Activated T-cell treated with anti-CD3 and anti-CD28 coated beads, Interleukin-2, amount 50 U/mL, for 1 hour (primary cell): ENCODE results near the gene IFRD2.
"Not testable (repeated sequence)": the region's sequence is repeated elsewhere in the genome, so short reads cannot be mapped to it uniquely, and the experiment has no call there.

Source experiments
- DNase-seq: peaks from one replicate; pipeline ENCODE4 v3.0.0-alpha.2; 2020

Gene IFRD2

DNA sequence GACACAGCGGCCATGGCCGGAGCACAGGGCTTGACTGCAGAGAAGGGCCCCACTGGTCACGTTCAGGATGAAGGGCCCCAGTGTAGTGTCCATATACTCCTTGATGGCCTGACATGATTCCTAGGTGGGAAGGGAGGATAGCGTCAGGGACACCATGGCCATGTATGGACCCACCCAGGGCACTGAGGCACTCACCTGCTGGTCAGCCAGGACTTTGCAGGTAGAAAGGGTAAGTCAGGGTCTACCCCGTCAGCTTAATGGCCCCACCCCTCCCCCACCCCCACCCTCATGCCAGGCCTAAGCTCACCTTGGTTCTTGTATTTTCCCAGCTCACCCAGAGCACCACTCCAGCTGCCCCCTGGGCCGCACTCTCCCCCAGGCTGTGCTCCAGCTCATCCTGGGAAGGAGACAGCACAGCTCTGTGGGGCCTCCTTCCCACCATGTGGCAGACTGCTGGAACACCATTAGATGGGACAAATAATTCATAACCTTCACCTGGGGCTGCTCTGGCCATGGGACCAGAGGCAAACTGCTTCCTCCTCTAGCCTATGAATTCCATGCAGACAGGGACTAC, 8.5 kb upstream of the IFRD2 start:
- DNase-seq, result no peak

DNA sequence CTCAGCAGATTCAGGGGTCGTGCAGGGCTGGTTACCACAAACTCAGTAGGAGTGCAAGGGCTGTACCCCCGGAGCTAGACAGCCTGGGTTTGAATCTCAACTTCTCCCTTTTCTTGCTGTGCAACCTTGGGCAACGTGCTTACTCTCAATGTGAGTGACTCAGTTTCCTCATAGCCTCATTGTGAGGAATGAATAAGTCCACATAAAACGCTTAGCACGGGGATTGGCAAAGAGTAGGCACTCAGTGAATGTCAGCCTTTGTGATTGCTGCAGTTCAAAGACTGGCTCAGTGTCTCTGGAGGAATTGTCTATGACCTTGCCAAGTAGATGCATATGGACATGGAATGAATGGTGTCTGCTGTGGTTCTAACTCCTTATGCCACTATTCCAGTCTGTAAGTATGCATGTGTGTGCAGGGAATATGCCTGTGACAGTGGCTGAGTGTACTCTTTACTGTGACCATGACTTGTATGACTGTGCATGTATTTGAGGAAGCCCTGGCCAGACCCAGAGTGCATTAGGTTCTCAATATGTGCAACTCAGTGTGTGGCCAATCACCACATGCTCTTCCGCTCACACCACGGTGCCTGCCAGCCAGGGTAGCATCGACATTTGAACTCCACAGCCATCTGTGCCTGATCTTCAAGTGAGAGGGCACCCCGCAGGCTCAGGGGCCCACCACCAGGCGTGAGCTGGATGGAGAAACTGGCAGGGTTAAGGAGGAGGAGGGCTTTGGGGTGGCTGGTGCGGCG, 7.9 kb upstream of the IFRD2 start:
- no peak for DNase-seq

DNA sequence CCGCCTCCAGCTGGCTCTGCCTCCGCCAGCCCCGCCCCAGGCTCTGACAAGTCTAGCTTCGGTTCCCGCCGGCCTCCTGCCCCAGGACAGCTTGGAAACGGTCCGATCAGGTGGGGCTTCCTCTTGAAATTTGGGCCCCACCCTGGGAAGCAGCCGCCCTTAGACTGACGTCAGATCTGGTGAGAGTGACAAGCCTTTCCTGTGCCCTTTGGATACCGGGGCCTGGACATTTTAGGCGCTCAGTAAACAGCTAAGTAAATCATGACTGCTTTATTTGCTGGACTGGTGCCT, 7.4 kb upstream of the IFRD2 start:
- DNase-seq, result no peak

DNA sequence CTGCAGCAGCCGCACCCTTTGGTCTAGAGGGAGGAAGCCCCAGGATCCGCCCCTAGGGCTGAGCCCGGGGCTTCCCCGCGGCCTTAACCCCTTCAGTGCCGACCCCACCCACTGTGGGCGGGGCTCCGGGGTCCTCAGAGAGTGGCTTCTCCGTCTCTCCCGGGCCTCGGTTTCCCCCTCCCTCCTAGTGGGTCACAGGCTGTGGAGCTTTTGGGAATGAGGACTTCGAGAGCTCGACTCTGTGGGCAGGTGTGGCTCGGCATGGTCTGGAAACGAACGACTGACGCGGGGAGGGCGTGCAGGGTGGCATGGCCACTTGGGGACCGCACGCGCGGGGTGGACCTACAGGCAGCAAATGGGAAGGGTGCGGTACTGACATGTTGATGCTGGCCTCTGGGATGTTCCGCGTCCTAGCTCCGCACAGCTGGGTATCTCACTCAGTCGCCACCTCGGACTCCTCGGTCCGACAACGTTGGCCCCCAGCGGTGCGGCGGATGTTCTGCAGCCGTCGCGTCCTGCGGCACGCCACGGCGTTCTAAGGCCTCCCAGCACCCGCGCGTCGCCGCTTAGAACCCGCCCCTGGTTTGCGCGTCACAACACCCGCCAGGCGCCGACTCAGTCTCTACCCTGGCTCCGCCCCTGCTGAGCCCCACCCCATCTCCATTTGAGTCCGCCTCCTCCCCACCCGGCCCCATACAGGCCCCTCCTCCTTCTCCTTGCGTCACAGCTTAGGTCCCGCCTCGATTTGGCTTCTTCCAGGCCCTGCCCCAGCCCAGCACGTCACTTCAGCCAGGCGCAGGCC, 6.8 kb upstream of the IFRD2 start, which contains the start of the genes HYAL3 and NAA80:
TSS of gene HYAL3 (minus strand) at position 570 of the 802 bp plus-strand sequence. CDS start 3,803 bp downstream, outside the sequence.
TSS of gene NAA80 (minus strand) at position 570 of the 802 bp plus-strand sequence. CDS start 1,942 bp downstream, outside the sequence.
- DNase-seq, result peak; percentile 99

DNA sequence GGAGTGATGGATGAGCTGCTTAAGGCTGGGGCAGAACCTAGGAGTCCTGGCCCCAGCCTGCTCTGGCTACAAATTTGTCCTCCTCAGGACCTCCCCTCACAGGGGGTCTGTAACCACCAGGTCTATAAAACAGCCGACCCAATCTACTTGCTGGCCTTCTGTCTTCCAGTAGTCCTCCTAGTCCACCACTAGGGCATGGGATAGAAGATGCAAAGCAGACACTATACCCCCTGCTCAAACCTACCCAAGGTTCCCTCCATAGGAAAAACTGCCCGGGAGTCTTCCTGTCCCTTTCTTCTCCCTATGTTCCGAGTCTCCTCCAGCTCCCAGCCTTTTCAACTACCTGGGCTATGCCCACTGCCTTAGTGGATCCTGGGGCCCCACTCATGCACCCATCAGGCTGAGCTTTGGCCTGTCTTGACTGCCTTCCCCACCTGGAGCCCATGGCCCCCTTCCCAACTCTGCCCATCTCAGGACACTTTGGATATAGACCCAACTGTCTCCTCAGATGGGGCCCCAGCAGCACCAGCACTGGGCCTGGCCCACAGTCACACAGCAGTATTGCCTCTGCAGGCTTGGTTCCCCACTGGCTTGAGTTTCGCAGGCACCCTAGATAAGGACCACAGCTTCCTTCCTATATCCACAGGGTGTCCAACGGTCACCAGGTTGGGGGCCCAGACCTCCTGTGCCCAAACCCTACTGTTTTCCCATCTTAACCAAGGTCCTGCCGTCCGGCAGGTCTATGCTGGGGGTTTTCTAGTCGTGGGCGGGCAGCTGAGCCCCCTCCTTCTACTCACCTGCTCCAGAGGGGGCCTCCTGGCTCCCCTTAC, 5.9 kb upstream of the IFRD2 start:
- DNase-seq, result no peak

DNA sequence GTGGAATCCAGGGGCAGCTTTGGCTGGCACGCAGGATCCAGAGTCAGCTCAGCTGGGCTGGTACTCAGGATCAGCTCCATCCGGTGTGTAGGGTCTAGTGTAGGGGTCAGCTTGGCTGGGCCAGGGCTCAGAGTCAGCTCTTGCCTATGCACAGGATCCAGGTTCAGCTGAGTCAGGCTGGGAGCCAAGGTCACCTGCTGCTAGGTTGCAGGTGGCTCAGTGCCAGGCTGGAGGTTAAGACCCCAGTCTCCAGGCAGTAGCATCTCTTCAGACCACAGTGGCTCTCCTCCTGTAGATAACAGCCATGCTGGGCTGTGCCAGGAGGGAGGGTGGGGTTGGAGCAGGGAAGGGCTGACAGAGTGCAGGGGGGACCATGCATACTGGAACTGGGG, 5.2 kb upstream of the IFRD2 start:
- no peak for DNase-seq

DNA sequence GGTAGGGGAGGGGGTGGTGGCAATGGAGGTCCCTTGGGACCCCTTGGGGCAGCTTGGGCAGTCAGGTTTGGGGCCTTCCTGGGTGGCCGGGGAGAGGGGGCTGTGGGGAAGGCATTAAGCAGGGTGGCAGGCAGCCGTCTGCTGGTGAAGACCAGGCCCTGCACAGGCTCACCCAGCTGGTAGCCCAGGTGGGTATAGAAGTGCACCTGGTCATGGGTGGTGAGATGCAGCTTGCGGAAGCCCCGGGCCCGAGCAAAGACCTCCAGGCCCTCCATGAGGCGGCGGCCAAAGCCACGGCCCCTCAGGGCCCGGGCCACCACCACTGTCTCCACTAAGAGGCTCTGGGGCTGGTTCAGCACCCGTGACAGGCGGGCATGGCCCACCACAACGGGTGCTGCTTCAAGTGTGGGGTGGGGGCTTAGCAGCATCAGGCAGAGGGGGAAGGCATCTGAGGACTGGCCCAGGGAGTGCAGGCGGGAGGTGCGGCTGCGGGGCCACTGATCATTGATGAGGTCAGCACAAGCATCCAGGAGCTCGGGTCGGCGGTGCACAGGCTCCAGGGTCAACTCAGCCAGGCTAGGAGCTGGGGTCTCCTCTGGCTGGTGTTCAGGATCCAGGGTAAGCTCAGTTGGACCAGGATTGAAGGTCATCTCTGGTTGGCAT, 4.6 kb upstream of the IFRD2 start:
- DNase-seq, result no peak

DNA sequence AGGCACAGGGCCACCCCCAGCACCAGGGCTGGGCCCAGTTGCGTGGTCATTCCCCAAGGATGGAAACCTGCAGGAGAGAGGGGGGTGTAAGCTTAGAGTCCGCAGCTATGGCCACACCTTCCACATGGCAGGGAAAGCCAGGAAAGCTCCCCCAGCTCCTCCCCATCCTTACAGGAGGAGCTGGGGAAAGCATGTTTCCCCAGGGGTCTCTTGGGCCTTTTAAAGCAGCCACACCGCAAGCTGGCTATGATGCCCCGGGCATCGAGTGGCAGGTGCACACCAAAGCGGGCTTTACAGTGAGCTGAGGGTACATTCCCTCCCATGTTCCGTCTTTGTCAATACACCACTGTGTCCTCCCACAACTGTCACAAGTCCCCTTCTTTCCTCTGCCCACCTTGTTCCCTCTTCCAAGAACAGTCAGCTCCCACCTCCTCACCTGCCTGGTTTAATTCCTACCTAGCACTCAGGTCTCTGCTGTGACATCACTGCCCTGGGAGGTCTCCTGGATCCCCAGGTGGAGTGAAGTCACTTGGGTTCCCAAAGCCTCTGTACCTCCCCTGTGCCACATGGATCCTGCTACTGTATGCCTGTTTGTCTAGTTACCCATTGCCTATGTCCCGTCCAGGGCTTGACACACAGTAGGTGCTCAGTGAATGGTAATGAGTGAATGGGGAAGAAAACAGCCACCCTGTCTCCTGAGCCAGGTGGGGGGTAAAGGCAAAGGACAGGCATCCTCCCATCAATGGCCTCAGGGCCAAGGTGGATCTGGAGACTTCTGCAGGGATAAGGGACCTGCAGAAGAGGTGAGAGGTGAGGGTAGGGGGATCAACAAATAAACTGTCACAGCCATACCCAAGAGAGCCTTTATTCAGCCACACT, 3.6 kb upstream of the IFRD2 start:
- DNase-seq, result no peak

DNA sequence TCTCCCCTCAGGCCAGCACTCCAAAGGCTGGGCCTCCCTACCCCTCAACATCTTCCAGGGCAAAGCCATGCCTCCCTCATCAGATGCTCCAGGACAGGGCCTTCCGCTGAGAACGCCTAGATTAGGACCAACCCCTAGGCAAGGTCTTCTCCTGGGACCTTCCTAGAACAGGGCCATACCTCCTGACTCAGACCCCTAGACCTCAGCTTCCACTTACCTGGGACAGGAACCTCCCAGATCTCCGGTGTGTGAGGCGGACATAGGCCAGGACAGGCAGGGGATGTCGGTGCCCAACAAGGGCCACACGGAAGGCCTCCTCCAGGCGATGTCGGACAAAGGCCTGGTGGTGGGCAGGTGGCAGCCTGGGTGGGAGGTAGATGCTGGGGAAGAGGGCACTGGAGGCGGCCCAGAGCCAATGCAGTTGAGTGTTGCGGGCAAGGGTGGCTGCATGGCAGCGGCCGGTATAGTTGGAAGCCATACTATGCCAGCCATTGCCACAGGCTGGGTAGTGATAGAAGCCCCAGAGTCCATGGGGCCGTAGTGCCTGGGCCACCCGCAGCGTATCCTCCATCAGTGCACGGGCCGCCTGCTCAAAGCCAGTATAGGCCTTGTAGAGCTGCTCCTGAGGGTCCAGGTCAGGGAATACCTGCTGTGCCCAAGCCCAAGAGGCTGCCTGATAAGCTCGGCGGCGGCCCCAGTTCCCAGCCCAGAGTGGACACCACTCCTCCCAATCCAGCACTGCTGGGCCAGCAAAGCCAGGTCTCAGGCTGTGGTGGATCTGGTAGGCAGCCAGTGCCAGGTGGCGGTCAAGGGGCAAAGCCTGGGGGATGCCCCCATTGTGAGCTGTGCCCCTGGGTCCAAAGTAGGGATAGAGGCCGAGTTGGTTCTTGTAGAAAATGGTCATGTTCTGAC, 2.5 kb upstream of the IFRD2 start:
- DNase-seq, result no peak

DNA sequence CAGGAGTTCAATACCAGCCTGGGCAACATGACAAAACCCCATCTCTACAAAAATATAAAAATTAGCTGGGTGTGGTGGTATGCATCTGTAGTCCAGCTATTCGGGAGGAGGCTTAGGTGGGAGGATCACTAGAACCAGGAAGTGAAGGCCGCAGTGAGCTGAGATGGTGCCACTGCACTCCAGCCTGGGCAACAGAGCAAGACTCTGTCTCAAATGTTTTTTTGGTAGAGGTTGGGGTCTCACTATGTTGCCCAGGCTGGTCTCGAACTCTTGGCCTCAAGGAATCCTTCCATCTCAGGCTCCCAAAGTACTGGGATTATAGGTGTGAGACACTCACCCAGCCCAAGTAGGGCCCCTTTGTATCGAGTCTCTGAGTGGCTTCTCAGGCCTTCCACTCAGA, 1.9 kb upstream of the IFRD2 start:
- no peak for DNase-seq

DNA sequence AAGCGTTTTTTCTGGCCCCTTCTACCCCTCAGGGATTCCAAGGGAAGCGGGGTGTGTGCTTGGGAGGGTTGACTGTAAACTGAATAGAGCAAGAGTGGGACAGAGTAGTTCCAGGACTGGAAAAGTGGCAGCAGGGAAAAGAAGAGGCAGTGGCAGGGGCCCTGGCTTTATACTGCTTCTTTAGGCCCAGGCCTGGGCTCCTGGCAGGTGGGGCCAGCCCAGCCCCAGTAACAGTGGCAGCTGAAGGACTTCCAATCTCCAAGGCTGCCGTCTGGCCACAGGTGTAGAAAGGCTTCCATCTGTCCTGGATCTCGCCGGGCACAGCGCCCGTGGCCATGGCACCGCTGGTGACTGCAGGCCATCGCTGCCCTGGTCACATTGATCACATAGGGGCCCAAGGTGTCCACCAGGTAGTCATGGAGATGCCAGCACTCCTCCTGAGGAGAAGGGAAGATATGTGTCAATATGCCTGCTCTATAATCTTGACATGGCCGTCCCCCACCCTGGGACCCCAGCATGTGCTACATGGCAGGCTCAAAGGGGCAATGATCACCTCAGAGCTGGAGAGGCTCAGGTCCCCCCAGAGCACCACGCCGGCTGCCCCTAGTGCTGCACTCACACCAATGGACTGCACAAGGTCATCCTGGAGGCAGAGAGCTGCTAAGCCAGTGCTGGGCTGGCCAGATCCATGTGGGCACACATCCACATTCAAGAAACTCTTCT, 1.0 kb upstream of the IFRD2 start:
- DNase-seq, result no peak

DNA sequence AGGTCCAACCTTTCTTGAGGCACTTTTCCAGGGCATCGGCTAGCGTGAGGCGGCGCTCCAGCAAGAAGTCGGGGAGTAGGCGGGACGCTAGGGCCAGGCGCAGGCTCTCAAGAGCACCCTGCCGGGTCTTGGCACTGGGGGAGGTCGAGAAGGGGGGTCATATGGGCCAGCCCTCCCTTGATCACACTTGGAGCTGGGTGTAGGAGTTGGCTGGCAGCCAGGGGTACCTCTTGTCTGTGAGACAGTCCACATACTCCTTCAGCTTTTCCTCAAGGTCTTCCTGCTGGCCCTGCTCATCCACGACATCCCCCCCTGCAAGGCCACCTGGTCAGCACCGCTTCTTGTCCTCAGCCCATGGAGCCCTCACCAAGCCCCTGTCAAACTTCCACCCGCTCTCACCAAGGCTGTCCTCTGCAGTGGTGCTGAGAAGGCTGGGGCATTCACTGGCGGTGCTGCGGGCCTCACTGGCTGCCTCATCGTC, 2.0 kb downstream of the IFRD2 start:
- DNase-seq, result no peak

DNA sequence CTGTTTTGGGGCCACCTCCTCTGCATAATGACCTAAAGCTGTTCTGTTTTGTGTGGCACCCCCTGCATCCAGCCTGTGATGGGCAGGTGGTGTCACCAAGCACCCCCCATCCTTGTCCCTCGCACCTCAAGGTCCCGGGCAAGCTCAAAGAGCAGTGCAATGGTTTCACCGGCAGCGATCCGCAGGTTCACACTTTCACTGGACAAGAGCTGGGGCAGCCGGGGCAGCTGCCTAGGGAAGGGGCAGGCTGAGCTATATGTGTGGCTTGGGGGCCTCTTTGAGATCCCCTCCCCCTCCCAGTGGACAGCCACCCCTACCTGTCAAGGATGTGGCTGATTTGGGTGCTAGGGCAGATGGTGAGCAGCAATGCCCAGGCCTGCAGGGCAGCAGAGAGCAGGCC, 3.1 kb downstream of the IFRD2 start:
- no peak for DNase-seq

DNA sequence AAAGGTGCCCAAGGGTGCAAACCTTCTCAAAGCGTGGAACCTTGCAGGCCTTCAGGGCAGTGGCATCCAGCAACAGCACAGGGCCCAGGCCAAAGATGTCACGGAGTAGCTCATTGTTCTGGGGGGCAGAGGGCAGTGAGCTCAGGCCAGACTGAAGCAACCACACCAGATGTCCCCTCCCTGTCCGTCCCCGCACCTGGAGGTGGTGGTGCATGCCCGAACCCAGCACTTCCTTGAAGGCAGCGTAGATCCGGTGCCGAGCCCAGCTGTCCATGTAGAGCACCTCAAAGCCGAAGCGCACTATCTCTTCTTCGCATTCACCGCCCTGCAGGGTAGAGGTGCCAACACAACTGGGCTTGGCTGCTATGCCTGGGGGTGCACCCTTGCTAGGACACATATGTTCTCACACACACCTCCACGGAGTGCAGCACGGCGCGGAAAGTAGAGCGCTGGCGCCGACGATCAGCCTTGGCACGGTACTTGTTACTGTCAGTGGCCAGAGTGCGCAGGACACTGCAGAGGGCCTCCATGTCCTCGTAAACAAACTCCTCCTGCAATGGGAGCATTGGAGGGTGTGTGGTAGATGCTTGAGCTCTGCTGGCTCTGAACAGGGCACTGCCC, 3.7 kb downstream of the IFRD2 start:
- no peak for DNase-seq

DNA sequence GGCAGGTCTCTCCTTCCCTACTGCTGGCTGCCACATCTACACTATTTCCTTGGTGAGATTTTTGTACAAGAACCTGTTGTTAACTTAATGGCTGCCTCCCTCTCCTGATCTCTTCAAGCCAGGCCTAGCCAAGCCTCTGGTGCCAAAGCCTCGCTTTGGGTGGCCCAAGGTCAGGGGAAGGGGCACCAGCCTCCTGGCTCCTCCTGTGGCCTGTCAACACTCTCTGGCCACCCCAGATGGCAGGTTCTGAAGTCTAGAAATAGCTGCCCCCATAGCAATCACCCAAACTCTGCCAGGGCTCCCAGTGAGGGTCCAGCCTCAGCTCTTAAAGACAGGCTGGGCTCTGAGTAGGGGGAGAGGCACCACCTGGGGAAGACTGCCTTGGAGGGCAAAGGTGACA, 5.0 kb downstream of the IFRD2 start:
- no peak for DNase-seq

DNA sequence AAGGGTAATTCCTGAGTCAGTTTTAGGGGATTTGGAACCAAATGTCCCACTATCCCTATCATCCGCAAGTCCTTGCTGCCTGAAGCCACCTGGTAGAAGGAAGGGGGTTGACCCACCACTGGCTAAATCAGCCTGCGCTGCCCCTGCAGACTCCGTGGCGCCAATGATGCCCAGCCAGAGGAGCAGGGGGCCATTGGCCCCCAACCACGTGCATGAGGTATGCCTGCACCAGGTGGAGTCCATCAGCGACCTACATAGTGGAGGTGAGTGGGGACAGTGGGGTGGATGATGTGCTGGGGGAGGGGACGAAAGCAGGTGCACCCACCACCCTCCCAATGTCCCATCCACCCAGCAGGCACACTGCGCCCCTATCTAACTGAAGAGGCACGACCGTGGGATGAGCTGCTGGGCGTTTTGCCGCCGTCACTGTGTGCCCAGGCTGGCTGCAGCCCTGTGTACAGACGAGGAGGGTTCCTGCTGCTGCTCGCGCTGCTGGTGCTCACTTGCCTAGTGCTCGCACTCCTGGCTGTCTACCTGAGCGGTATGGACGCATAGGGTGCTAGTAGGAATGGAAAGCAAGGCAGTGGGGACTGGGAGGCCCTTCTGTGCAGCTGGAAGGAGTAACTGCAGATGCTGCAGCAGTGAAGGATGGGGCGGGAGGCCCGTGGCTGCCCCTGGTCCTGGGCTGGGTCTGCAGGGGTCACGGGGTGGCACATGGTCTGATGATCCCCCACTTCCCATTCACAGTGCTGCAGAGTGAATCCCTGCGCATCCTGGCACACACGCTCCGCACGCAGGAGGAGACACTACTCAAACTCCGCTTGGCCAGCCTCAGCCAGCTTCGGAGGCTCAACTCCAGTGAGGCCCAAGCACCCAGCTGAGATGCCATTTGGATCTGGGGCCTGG, 5.7 kb downstream of the IFRD2 start:
- no peak for DNase-seq

DNA sequence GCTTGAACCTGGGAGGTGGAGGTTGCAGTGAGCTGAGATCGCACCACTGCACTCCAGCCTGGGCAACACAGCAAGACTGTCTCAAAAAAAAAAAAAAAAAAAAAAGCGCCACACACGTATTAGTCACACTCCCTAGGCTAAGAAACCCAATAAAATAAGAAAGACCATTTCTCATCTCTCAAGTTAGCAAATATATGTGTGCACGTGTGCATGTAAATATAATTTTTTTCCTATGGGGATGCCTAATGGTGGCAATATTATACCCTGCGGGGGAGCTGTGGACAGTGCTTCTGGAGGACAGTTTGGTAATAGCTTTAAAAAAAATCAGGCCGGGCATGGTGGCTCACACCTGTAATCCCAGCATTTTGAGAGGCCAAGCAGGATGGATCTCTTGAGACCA, 8.1 kb downstream of the IFRD2 start:
- DNase-seq, result not testable (repeated sequence)
